HG03175 (cell line): Measurements from ENCODE around the gene RBMS1.

Experiments
- ATAC-seq: cut with Tn5 transposase; IDR thresholded peaks from one replicate; pipeline ENCODE4 v1.9.1; 2021; ENCODE audit warnings: mild to moderate bottlenecking, moderate library complexity; ENCODE audit not compliant: unreplicated experiment

The RBMS1 gene

DNA sequence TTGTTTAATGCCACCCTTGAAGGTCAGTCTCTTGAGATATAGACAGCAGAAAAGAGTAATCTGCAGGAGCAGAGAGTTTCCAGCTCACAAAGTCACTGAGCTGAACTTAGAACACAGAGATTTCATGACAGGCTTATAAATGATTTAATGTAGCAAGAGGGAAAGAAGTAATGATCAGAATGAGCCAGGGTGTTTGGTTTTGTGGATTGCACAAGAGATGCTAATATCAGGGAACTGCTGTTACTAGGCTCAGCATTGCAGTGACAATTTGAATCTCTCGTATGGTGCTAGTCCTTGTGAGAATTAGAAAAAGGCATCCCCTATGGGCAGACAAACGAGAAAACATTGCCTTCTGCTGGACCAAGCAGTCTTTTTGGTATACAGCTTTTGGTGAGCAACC, 231.9 kb downstream of the RBMS1 start:
- no peak for ATAC-seq

DNA sequence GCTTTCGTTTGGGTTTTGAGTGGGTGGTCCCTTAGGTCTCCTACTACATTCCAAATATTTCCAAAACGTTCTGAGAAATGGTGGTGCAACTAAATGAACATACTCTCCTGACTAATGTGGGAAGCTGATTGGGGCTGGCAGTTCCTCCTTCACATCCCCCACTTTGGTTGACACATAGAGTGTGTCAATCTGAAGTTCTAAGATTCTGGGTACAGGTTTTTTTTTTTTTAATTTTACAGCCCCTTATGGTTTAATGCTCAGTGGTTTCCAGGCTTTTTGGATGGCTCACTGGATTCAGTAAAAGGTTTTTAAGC, 235.2 kb downstream of the RBMS1 start:
- ATAC-seq: no peak

DNA sequence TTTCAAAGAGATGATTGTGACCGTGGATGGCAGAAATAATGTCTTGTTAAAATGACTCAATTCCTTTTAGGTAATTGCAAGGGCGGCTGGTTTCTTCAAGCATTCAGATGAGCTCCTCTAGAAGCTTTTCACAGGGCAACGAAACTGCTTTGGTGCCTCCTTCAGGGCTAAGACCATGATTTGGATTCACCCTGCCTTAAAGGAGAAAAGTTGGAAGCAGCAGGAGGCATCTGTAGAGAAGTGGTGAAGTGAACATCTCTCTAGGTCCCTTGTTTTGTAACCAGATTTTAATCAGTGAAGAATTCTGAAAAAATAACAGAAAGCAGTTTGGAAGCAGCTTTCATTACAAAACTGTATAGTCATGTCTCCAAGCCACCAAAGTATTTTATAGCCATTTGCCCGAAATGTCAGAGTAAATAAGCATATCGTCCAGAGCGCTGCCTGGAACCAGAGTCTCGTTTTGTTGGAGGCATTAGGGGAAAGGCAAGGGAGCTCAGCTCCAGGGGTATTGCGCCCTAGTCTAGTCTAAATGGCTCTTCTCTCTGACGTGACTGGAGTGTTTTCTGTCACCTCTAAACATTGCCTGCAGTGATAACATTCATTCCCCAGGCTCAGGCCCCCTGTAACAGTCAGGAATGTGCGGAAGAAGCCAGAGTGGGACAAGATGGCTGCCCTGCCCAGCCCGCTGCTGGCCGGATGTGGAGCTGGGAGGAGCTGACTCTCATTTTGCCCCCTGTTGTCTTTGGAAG, 235.7 kb downstream of the RBMS1 start:
- ATAC-seq: no peak

DNA sequence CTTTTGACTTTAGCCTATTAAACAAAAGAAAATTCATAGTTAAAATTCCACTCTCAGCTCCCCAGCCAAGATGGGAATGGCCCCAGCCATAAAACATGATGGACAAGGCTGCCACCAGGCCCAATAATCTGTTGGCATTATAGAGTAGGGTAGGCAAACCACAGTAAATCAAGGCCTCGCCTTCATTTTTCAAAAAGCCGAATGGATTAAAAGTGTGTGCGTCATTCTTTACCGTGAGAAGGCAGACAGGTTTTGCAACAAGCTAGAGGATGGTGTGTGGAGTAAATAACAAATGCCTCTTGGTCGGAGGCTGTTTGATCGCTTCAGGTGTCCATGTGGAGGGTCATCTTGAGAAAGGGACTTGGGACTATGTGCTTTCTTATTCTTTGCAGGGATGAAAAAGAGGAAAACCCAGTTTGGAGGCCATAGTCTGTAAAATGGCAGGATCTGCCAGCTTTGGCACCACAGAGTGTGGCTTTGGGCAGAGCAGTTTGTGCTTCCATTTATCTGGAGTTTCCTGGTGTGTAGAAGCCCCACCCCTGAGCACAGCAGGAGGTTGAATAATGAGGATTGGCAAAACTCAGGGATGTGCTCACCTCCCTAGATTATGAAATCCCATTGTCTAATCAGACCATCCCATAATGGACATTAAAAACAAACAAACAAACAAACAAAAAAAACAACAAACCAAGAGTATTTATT, 236.4 kb downstream of the RBMS1 start:
- no peak for ATAC-seq

DNA sequence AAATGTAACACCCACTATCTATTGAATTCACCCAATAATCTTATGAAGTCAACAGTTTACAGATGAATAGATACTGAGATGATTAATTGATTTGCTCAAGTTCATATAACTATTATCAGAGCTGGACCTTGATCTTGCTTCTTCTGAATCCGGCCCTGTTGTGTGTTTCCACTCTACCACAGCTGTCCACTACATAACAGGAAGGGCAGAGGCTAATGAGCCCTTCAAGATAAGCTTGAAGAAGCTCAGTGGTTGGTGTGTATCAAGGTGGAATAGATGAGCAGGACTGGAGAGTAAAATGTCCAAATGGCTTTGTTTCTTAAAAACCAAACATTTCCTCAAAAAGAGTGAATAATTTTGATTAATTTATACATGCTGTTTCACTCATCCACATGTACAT, 237.1 kb downstream of the RBMS1 start:
- ATAC-seq: no peak

DNA sequence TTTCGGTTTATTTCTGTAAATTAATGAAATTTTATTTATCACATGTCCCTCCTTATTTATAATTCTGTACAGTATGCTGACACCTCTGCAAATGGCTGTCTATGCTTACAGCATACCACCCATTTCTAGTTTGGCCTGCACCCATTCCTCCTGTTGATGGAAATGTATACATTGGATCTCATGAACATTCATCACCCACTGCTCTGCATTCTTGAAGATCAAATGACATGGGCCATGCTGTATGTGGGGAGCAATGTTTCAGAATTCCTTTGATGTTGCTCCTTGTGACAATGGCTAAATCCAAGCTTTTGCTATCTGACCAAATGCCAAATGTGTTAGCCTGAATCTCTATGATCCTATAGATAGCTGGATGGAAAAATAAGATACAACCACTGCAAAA, 238.2 kb downstream of the RBMS1 start:
- ATAC-seq: no peak

DNA sequence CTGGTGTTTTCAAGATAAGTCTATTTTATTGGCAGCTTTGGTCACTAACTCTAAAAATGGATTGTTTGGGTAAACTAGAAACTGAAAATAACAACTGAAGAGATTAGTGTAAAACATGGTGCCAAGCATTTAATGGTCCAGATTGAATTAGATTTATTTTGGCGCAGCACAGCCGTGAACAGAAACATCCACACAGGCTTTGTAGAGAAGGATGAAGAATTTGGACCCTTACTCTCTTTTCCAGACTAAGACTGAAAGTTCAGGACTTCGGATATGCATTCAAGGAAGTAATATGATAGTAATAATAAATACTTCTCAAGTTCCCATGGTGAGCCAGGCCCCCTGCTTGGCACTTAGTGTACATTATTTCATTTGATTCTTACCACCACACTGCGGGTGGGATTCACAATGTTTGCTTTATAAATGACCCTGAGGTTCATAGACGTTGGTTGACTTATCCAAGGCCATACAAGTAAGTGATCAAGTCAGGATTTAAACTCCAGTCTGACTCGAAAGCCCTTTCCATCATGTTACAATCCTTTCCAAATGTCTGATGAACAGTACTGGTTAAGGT, 239.3 kb downstream of the RBMS1 start:
- ATAC-seq: no peak

DNA sequence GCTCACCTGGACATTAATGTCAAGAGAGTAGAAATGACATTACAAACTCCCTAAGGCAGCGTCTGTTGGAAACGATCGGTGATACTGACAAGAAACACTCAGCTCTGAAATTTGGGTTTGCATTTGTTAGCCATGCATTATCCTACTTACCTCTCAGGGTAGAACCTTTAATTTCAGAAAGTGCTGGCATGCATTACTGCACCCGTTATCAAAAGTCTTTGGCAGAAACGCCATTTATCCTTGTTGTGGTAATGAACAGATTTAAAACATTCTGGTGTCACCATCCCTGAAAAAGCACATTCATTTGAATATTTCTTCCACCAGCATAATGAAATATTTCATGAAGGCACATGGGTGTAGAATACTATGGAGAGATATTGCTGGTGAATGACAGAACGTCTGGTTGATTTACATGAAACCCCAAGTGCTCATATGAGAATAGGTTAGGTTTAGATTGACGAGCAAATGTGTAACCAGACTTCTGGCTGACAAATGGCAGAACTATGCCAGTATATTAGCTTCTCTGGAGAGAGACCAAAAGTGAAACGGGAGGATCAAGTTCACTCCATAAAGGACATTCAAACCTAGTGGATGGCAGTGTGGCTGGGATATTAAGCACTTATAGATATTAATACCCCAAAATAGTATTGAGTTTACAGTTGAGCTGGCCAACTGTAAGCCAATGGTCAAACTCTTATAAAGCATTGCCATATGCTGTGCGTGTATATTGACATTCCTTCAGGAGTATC, 240.0 kb downstream of the RBMS1 start:
- ATAC-seq: no peak

DNA sequence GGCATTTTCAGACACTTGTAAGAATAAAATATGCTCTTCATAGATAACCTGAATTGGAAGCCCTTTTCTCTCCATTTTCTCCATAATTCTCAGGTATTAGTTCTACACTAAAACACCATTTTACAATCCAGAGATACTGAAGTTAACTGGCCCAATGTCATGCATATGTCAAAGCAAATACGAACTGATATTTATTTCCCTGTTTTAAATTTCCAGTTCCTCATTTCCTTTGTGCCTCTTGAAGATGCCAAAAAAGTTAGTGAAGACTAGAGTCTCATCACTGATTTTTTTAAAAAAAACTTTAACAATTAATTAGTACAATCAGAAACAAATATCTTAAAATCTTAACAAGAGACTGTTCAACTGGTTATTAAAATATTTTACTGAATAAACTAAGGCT, 240.7 kb downstream of the RBMS1 start:
- no peak for ATAC-seq

DNA sequence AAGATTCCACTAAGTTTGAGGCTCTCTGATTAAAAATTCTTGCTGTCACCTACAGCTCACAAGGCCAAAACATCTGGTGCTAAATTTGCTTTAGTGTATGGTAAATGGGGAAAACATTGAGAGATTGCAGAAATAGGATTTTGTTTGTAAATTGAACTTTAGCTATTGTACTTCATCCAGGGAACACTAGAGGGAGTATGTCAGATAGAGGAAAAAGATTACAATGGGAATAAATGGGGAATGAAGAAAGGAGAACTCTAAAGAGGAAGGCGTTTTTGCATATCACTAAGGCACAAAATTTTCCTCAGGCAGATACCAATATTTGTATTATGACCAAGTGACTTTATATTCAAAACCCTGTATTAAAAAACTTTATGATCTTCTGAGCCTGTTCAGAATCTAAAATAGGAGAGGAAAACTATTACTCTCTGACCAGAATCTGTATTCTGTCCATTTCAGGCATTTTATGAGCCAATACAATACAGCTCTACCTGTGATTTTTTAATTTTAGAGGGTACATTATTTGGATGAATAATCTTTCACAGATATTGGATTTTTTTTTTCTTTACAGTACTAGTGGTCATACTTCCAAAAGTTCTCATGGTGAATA, 241.2 kb downstream of the RBMS1 start:
- peak; percentile 57 for ATAC-seq

DNA sequence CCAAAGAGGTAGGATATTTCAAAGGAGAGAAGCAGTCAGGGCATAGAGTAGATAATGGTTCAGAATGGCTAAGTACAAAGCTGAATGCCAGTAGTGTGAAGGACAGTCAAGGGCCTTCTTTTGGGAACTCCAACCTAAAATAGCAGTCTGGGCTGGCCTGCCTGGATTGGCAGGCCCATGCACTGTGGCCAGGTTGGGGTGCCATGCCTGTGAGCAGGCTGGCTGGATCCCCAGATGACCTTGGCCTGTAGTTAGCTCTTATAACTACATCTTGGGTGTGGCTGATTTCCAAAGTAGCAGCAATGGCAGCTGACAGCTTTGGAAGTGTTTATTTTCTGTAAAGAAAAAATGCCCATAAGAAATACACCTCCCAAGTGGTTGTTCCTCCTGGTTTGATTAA, 242.0 kb downstream of the RBMS1 start:
- no peak for ATAC-seq

DNA sequence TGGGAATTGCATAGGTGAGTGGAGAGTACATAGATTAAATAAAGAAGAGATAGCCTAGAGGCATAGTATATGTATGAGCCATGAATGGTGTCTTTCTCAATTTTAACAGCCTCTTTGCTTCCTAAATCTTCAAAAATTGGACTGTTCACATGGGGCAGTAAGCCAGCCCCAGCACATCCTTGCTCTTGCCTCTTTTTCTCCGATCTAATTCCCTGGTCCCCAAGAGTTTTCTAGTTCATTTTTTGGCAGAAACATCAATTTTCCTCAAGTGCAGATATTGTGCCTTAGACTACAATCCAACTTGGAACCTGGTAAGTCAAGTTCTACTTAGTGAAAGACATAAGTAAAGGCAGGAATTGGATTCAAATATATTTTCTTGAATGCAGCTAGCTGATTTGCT, 243.7 kb downstream of the RBMS1 start:
- no peak for ATAC-seq

DNA sequence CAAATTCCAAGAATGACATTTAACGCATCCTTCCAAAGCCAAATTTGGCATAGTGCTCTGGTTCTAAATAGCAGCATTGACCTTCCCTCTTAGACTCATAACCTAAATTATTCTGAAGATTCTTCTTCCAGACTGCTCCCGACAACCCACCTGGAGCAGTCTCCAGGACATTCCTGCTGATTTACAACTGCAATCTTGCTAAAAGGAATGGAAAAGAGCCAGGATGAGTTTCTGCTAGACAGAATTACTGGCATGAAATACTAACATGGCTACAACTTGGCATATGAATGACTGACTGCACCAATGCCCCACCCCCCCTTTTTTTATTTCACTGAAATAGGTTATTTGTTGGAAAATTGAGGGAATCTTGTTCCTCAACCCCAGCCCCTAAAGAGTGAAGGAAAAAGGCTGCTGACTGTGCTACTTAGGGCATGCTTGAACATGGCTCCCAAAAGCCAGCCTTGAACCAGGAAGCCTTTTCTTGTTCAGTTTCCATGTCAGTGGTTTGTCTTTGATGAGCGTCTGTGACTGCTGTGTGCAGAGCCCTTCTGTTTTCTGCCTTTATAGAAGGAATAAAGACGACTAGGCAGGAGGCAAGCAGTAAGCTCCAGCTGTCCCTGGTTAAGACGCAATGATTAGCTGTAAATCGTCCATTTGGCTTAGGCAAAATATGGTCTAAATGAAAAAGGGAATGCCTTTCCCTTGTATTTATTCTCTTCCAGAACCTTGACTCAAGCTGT, 246.1 kb downstream of the RBMS1 start:
- no peak for ATAC-seq

DNA sequence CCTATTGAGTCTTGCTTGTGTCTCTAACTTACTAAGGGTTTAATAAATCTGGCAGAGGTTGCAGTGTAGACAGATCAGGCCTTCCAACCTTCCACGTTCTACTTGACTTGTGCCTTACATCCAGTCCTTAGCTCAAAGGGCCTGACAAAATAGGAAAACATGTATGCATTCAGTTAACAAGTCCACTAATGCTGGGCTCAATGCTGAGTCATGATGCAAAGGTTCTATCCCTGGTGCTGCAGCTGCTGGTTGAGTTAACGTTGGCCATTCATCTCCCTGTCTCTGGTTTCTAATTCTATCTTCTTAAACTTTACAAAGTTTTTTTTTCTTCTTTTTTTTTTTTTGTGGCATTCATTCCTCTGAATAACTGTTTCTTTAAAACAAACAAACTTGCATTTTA, 247.3 kb downstream of the RBMS1 start:
- no peak for ATAC-seq

DNA sequence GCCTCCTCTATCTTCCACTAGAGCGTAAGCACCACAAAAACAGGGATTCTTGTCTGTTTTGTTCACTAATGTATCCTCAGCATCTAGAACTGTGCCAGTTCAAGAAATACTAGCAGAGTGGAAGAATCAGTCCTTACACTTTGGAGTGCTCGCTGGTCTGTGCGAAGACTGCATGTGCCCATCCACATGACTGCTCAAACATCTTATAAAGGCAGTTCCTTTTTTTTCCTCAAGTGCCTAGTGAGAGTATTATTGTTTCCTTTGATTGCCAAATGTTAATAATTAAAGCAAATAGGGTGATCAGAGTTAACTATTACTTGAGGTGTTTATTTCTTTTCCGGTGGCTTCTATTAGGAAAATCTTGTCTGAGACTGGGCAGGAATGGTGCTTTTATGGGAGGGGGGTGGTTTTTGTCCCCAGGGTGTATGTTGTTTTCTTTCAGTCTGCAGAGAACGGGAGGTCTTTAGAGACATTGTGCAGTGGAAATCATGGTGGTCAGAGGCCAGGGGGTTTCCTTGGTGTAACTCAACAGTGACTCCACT, 247.9 kb downstream of the RBMS1 start:
- no peak for ATAC-seq

DNA sequence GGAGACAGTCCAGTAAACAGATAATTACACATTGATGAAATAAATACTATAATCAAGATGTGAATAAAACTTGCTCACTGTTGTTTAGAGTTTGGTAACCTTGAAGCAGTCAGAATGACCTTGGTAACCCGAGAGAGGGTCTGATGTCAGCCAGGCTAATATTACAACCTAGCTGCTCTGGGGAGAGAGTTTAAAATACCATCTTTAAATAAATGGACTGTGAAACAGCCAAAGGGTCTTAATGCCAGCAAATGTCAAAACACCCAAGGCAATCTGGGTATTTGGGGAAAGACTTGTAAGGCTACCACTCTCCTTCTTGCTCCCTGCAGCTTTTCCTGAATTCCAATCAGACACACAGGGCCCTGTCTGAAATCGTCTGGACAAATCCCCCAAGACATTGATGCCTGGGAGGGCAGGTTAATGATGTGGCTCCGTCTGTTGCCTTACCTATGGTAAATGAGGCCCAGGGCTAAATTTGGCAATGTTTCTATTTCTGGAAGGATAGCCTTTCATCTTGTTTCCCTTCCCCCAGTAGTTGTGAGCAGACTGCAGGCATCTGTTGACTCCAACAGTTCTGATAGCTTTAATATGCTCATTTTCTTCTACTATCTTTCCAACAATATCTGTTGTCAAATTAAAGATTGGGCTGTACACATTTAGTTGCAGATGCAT, 250.6 kb downstream of the RBMS1 start:
- no peak for ATAC-seq

DNA sequence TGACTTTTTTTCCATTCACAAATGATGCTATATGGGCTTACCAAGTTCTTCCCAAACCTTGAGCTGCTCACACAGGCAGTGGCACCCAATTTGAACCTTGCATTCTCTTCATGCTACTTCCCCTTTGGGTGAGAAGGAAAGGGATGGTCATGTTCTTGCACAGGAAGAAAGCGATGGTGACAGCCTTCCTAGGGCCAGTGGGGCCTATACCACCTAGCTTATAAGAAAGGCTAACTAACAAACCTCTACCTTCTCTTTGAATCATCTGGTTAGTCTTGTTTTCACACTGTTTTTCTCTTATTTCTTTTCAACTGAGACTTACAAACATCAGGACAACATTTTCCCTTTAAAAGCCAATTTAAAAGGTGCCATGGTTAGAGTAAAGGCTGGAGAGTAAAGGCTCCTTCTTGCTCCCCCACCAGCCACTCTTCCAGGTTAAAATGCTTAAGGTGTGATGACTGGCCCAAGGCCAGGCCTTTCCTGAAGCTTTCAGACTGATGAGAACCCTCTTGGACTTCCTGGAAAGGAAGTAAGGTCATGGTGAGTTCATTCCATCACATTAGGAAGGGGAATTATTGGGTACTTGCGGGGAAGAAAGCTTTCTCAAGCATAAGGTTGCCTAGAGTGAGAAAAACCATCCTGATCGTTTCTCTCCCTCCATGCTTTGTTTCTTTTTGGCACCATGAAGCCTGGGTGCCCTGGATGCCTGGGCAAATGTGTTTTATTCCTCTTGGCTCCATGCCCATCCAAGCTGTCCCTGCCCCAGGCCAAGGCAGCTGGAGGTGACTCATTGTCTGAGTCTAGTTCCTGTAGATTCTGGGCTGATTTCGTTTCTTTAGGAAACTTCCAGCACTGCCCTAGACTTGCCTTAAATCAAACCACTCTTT, 252.1 kb downstream of the RBMS1 start:
- no peak for ATAC-seq

DNA sequence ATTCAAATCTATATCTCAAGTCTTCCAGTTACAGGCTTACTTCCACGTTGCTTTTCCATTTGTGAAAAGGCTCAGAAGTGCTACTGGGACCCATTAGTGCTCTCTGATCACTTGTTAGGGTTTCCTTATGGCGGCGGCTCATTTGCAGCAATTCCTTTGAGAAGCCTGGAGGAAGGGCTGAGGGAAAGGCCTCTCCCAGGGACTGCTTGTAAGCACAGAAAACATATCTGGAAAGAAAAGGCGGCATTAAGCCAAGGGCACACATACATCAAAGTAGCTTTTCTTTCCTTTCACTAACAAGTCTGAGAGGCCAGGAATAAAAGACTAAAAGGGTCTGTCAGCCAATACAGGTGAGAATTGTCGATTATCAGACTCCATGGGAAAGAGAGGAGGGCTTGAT, 254.2 kb downstream of the RBMS1 start:
- ATAC-seq: no peak

DNA sequence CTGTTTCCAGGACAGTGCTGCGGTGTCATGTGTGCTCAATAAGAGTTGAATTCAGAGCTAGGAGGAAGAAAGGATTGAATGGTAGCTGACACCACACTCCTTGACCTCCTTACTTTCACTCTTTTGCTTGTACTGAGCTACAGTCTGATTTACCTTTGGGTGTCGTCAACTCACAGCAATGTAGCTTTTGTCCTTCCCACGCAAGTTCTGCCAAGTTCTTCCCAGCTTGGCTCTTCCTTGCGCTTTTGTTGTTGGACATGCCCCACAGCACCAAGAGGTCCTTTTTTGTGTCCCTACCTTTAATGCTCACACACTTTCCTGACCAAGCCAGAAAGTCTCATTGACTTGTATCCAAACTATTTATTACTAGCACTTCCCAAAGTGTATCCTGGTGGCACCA, 255.2 kb downstream of the RBMS1 start:
- ATAC-seq: no peak
